Smooth muscle cell (in vitro differentiated cells): ENCODE results near the gene SHISAL2A. TPM values are rescaled to one million over a fixed set of nuclear protein-coding genes. Genes with fewer than 3 reads are reported as not detected.

ENCODE experiments used
- DNase-seq: peaks from one replicate; lab custom pipeline; 2025; ENCODE audit not compliant: unreplicated experiment; lab: John Stamatoyannopoulos, UW
- H2AFZ ChIP-seq: fragments of 200-600 bp; sonication (generic); 2 replicates; pipeline ENCODE4 v1.6.0; 2016; ENCODE audit warnings: antibody characterized with exemption, low read depth, mild to moderate bottlenecking
- H3F3A ChIP-seq: fragments of 200-600 bp; sonication (generic); 2 replicates; pipeline ENCODE4 v1.6.0; 2017; ENCODE audit warnings: antibody characterized with exemption, low read depth
- H3K27ac ChIP-seq: fragments of 200-600 bp; sonication (generic); 2 replicates; pipeline ENCODE4 v1.5.1; 2016; ENCODE audit warnings: low read depth, mild to moderate bottlenecking
- H3K27me3 ChIP-seq: fragments of 200-600 bp; sonication (generic); 2 replicates; pipeline ENCODE4 v1.6.1; 2016; ENCODE audit warnings: low read depth, mild to moderate bottlenecking
- H3K36me3 ChIP-seq: fragments of 200-600 bp; sonication (generic); 2 replicates; pipeline ENCODE4 v1.5.1; 2016; ENCODE audit warnings: low read depth
- H3K4me1 ChIP-seq: fragments of 200-600 bp; sonication (generic); 2 replicates; pipeline ENCODE4 v1.5.1; 2016; ENCODE audit warnings: low read depth
- H3K4me2 ChIP-seq: fragments of 200-600 bp; sonication (generic); 2 replicates; pipeline ENCODE4 v1.6.0; 2016; ENCODE audit warnings: mild to moderate bottlenecking
- H3K4me3 ChIP-seq: fragments of 200-600 bp; sonication (generic); 2 replicates; pipeline ENCODE4 v1.5.1; 2016; ENCODE audit warnings: mild to moderate bottlenecking
- H3K79me2 ChIP-seq: fragments of 200-600 bp; sonication (generic); 2 replicates; pipeline ENCODE4 v1.6.0; 2016; ENCODE audit warnings: low read depth, mild to moderate bottlenecking
- H3K9ac ChIP-seq: fragments of 200-600 bp; sonication (generic); 2 replicates; pipeline ENCODE4 v1.6.0; 2016; ENCODE audit warnings: low read depth
- H3K9me3 ChIP-seq: fragments of 200-600 bp; sonication (generic); replicated peaks from 2 replicates; pipeline ENCODE4 v1.5.1; 2016; ENCODE audit warnings: low read depth
- H4K20me1 ChIP-seq: fragments of 200-600 bp; sonication (generic); 2 replicates; pipeline ENCODE4 v1.6.0; 2016; ENCODE audit warnings: low read depth
- WGBS: methylation state at CpG from one replicate; pipeline ENCODE4 v1.1.7; 2016; ENCODE audit warnings: low lambda C conversion rate; 5-methylcytosine and 5-hydroxymethylcytosine counted together
- polyA plus RNA-seq: library from polyadenylated mRNA; unstranded; fragments of >200 nt; fragmentation: Nextera tagmentation; extraction: Ambion mirVana; gene quantifications from 2 replicates; pipeline ENCODE4 v1.2.1, GENCODE V29; 2016
- total RNA-seq: library from RNA; depleted of rRNA; stranded (reverse); fragments of >200 nt; gene quantifications from 2 replicates; pipeline ENCODE4 v1.2.3, GENCODE V29; 2014
- TF ChIP-seq, protein P1 (sequence below): fragments of 200-600 bp; sonication (generic); IDR thresholded peaks from 2 replicates; pipeline ENCODE4 v1.5.1; 2017; ENCODE audit warnings: borderline replicate concordance, mild to moderate bottlenecking, antibody characterized with exemption; ENCODE audit not compliant: insufficient read depth, poor library complexity, severe bottlenecking

Gene SHISAL2A
- total and polyA plus RNA-seq, 2 experiments from 2014 or later = 0.66 to 2.3 TPM

GRCh38 chr1:52702886-52703787, 70.2 kb downstream of the SHISAL2A start:
- no peaks in the 10 kb centered on the region for H3K79me2 ChIP-seq
- no peaks in the 10 kb centered on the region for H3K27me3 ChIP-seq
- peak overlapping the region; percentile 89 for H3K4me2 ChIP-seq
- no peaks in the 10 kb centered on the region for H3K36me3 ChIP-seq
- H3K9ac ChIP-seq = peak overlapping the region; percentile 28
- H2AFZ ChIP-seq = peak overlapping the region; percentile 94
- no peaks in the 10 kb centered on the region for H3K9me3 ChIP-seq
- DNase-seq = peak; percentile 63
- H3K4me1 ChIP-seq = no peaks in the 10 kb centered on the region
- WGBS = 6% methylated on average over 35 of the region's 35 CpGs
- H3K27ac ChIP-seq = no peak overlapping the region
- H3F3A ChIP-seq = peaks cover 10% of the 10 kb centered on the region
- no peaks in the 10 kb centered on the region for H4K20me1 ChIP-seq
- H3K4me3 ChIP-seq = peak overlapping the region; percentile 54
- TF ChIP-seq, protein P1, sequence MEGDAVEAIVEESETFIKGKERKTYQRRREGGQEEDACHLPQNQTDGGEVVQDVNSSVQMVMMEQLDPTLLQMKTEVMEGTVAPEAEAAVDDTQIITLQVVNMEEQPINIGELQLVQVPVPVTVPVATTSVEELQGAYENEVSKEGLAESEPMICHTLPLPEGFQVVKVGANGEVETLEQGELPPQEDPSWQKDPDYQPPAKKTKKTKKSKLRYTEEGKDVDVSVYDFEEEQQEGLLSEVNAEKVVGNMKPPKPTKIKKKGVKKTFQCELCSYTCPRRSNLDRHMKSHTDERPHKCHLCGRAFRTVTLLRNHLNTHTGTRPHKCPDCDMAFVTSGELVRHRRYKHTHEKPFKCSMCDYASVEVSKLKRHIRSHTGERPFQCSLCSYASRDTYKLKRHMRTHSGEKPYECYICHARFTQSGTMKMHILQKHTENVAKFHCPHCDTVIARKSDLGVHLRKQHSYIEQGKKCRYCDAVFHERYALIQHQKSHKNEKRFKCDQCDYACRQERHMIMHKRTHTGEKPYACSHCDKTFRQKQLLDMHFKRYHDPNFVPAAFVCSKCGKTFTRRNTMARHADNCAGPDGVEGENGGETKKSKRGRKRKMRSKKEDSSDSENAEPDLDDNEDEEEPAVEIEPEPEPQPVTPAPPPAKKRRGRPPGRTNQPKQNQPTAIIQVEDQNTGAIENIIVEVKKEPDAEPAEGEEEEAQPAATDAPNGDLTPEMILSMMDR = no peak

GRCh38 chr1:52706136-52706670, 73.2 kb downstream of the SHISAL2A start:
- H2AFZ ChIP-seq = no peak overlapping the region
- no peaks in the 10 kb centered on the region for H3F3A ChIP-seq
- H3K27ac ChIP-seq = no peak overlapping the region
- WGBS = 62% methylated on average over 6 of the region's 6 CpGs
- H3K4me3 ChIP-seq = no peak overlapping the region
- no peaks in the 10 kb centered on the region for H3K79me2 ChIP-seq
- no peaks in the 10 kb centered on the region for H4K20me1 ChIP-seq
- no peaks in the 10 kb centered on the region for H3K9me3 ChIP-seq
- TF ChIP-seq, protein P1 = no peak
- H3K27me3 ChIP-seq = no peaks in the 10 kb centered on the region
- H3K4me2 ChIP-seq = no peak overlapping the region
- no peaks in the 10 kb centered on the region for H3K4me1 ChIP-seq
- H3K9ac ChIP-seq = no peak overlapping the region
- DNase-seq = no peak
- H3K36me3 ChIP-seq = no peaks in the 10 kb centered on the region

Other genes starting within 250 kb of the SHISAL2A start
- gene ORC1, start 228.7 kb upstream of the SHISAL2A start, total RNA-seq = 1.9 and 3.5 TPM in 2 replicates
- gene ORC1, start 228.7 kb upstream of the SHISAL2A start, polyA plus RNA-seq = 1.9 and 2.5 TPM in 2 replicates
- gene PRPF38A, start 228.6 kb upstream of the SHISAL2A start, total RNA-seq = 23.2 and 24.8 TPM in 2 replicates
- 28.0 and 31.6 TPM in 2 replicates for gene PRPF38A, start 228.6 kb upstream of the SHISAL2A start, polyA plus RNA-seq
- 33.9 and 58.3 TPM in 2 replicates for gene TUT4, start 80.1 kb upstream of the SHISAL2A start, total RNA-seq
- gene TUT4, start 80.1 kb upstream of the SHISAL2A start, polyA plus RNA-seq = 13.9 and 31.3 TPM in 2 replicates
- 164 and 192 TPM in 2 replicates for gene GPX7, start 30.8 kb upstream of the SHISAL2A start, total RNA-seq
- 136 and 164 TPM in 2 replicates for gene GPX7, start 30.8 kb upstream of the SHISAL2A start, polyA plus RNA-seq
- 3.7 and 4.4 TPM in 2 replicates for gene COA7, start 65.2 kb downstream of the SHISAL2A start, total RNA-seq
- gene COA7, start 65.2 kb downstream of the SHISAL2A start, polyA plus RNA-seq = 6.3 and 7.3 TPM in 2 replicates
- 36.0 and 39.7 TPM in 2 replicates for gene ZYG11B, start 93.3 kb downstream of the SHISAL2A start, total RNA-seq
- gene ZYG11B, start 93.3 kb downstream of the SHISAL2A start, polyA plus RNA-seq = 8.8 and 9.1 TPM in 2 replicates
- gene ZYG11A, start 209.6 kb downstream of the SHISAL2A start, total RNA-seq = not detected in 2 replicates
- 0.24 TPM in 1 of 2 replicates, not detected in the other for gene ZYG11A, start 209.6 kb downstream of the SHISAL2A start, polyA plus RNA-seq